ENCODE measurements around the gene CARS1. TPM values are rescaled to one million over a fixed set of nuclear protein-coding genes. Genes with fewer than 3 reads are reported as not detected.

The CARS1 gene
- total RNA-seq, 1 donor from 2014 or later = 151 TPM

DNA sequence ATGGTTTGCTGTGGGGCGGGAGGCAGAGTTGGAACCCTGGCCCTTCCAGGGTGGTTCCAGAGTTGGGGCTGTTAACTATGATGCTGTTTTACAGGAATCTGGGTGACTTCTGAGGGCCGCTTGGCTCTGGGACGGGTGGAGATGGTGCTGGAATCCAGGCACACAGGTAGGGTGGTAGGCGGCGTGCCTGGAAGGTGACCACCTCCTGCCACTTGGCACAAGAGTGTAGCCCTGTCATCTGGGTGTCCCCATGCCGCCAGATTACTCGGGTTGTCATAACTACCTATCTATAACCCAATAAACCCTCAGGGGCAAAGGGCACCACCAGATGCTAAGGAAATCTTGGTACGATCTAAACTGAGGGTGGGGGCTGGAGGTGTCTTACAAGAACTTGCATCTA, 1.3 kb downstream of the CARS1 start:
- peak overlapping the region; percentile 85 for H3K27ac Mint-ChIP-seq (ENCODE audit: unreplicated experiment)
- no peak for DNase-seq
- TF ChIP-seq, protein P1, sequence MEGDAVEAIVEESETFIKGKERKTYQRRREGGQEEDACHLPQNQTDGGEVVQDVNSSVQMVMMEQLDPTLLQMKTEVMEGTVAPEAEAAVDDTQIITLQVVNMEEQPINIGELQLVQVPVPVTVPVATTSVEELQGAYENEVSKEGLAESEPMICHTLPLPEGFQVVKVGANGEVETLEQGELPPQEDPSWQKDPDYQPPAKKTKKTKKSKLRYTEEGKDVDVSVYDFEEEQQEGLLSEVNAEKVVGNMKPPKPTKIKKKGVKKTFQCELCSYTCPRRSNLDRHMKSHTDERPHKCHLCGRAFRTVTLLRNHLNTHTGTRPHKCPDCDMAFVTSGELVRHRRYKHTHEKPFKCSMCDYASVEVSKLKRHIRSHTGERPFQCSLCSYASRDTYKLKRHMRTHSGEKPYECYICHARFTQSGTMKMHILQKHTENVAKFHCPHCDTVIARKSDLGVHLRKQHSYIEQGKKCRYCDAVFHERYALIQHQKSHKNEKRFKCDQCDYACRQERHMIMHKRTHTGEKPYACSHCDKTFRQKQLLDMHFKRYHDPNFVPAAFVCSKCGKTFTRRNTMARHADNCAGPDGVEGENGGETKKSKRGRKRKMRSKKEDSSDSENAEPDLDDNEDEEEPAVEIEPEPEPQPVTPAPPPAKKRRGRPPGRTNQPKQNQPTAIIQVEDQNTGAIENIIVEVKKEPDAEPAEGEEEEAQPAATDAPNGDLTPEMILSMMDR (IDR thresholded peaks at IDR 0.05; ENCODE audit: partially characterized antibody, unreplicated experiment) = no peak
- peaks cover 29% of the 10 kb centered on the region for H3K4me1 Mint-ChIP-seq (ENCODE audit: low read depth, unreplicated experiment)
- H3K27me3 Mint-ChIP-seq (ENCODE audit: unreplicated experiment) = no peaks in the 10 kb centered on the region
- peaks cover 3% of the 10 kb centered on the region for H3K9me3 Mint-ChIP-seq (ENCODE audit: unreplicated experiment)
- H3K4me3 Mint-ChIP-seq (ENCODE audit: unreplicated experiment) = peak overlapping the region; percentile 92
- no peaks in the 10 kb centered on the region for H3K36me3 Mint-ChIP-seq (ENCODE audit: unreplicated experiment)

DNA sequence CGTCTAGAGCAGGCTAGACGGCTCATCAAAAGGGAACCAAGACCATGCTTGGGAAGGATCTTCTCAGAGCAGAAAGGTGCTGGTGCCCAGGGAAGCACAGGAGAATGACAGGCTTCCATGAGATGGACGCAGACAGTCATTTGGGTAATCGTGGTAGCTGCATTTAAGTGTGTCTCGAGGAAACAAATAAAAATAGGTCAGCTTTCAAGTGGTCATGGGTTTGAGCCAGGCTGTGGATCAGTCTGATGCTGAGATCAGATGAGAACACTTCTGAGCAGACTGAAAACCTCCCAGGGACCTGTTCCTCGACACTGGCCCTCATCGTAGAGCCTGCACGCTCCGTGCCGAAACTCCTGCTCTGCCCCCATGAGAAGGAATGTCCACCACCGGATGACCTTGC, 4.7 kb downstream of the CARS1 start:
- Mint-ChIP-seq H3K4me3 (ENCODE audit: unreplicated experiment) (peak overlapping the region; percentile 74), H3K9me3 (ENCODE audit: unreplicated experiment) (peaks cover under 1% of the 10 kb centered on the region), H3K4me1 (ENCODE audit: low read depth, unreplicated experiment) (peaks cover 41% of the 10 kb centered on the region), H3K27me3 (ENCODE audit: unreplicated experiment) (peaks cover 2% of the 10 kb centered on the region), H3K27ac (ENCODE audit: unreplicated experiment) (peak overlapping the region; percentile 13), H3K36me3 (ENCODE audit: unreplicated experiment) (no peaks in the 10 kb centered on the region)
- TF ChIP-seq, protein P1 (IDR thresholded peaks at IDR 0.05; ENCODE audit: partially characterized antibody, unreplicated experiment) = no peak
- DNase-seq = no peak

DNA sequence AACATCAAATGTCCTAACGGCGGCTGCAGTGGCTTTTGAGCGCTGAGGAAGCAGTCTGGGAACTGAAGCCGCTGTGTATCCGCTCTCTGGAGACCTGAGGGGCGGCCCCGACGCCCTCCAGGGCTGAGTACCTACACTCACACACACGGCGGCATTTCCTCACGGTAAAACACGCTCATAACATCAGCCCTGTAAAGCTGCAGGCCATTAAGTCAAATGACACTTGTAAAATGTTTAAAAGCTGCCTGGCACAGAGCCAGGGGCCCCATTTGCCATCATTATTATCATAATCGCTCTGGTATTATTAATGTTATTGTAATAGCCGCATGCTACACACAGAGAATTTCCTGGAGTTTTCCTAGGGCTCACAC, 5.1 kb downstream of the CARS1 start:
- Mint-ChIP-seq H3K27ac (ENCODE audit: unreplicated experiment) (no peak overlapping the region), H3K4me3 (ENCODE audit: unreplicated experiment) (peak overlapping the region; percentile 63), H3K36me3 (ENCODE audit: unreplicated experiment) (no peaks in the 10 kb centered on the region), H3K4me1 (ENCODE audit: low read depth, unreplicated experiment) (peaks cover 41% of the 10 kb centered on the region), H3K9me3 (ENCODE audit: unreplicated experiment) (no peaks in the 10 kb centered on the region), H3K27me3 (ENCODE audit: unreplicated experiment) (peaks cover 2% of the 10 kb centered on the region)
- TF ChIP-seq, protein P1 (IDR thresholded peaks at IDR 0.05; ENCODE audit: partially characterized antibody, unreplicated experiment) = no peak
- peak; percentile 34 for DNase-seq

DNA sequence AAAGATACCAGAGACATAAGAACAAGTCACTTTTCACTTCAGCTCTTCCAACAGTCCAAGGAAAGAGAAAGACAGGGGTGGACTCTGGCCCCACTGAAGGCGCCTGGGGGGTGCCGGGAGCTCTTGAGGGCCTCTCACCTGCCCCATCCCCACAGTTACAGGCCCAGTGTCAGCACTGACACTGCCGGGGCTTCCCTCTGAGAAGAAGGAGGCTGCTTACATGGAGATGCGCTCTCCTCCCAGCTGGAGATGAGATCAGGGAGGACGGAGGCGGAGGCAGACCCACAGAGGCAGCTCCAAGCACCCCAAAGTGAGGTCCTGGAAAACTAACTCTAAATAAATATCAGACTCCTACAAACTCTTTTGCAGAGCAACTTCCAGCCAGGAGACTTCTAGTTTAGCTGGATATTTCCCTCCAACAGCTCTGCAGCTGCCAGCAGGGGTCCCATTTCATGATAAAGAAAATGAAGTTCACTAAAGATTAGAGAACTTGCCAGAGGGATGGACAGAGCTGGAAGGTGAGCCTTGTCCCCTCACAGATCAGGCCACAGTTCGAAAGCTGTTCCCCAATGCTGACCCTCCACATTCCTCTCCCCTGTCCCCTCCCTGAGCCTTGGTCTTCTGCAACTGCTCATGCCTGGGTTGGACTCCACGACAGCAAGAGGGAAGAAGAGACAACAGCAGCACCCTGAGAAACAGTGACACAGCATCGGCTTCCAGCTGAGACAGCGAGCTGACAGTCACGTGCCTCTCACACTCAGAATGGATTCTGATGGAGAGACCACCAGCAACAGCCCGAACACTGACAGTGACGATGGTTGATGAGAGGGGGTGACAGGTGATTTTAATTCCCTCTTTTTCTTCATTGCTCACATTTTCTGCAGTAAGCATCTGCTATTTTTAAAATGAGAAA, 5.8 kb downstream of the CARS1 start:
- peak overlapping the region; percentile 63 for H3K4me3 Mint-ChIP-seq (ENCODE audit: unreplicated experiment)
- no peaks in the 10 kb centered on the region for H3K36me3 Mint-ChIP-seq (ENCODE audit: unreplicated experiment)
- no peaks in the 10 kb centered on the region for H3K9me3 Mint-ChIP-seq (ENCODE audit: unreplicated experiment)
- peak overlapping the region; percentile 1 for H3K27ac Mint-ChIP-seq (ENCODE audit: unreplicated experiment)
- TF ChIP-seq, protein P1 (IDR thresholded peaks at IDR 0.05; ENCODE audit: partially characterized antibody, unreplicated experiment) = no peak
- H3K4me1 Mint-ChIP-seq (ENCODE audit: low read depth, unreplicated experiment) = peaks cover 41% of the 10 kb centered on the region
- H3K27me3 Mint-ChIP-seq (ENCODE audit: unreplicated experiment) = peaks cover 2% of the 10 kb centered on the region
- no peak for DNase-seq

Data from glutamatergic neuron (in vitro differentiated cells).